Cardiac fibroblast (primary cell): ENCODE data around the gene IFT80.

Experiments used
- DNase-seq, 2 donors: peaks; one replicate each; pipeline versions ENCODE4 v3.0.0 to v3.0.0-alpha.2; 2010; ENCODE audit warnings: low read depth in 2 of 2
- H3K4me3 ChIP-seq, 2 donors: replicated peaks in 1 of 2; 1 replicate in 1 of 2; 2 replicates in 1 of 2; pipeline ENCODE4 v1.5.1; 2011; ENCODE audit warnings: low read depth in 2 of 2, low read length in 2 of 2, mild to moderate bottlenecking in 2 of 2, moderate library complexity in 1 of 2
- TF ChIP-seq, protein P1 (sequence below): IDR thresholded peaks from one replicate; pipeline ENCODE4 v1.5.1; 2011; ENCODE audit warnings: low read depth, mild to moderate bottlenecking, low read length, inconsistent platforms

The IFT80 gene

DNA sequence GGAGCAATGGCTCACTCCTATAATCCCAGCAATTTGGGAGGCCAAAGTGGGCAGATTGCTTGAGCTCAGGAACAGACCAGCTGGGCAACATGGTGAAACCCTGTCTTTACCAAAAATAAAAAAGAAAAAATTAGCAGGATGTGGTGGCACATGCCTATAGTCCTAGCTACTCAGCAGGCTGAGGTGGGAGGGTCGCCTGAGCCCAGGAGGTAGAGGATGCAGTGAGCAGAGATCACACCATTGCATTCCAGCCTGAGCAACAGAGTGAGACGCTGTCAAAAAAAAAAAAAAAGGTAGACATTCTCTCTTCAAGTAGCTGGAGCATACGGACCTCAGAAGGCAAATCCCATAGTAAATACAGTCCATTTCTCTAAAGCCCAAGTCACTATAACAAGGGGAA is 180.9 kb downstream of the IFT80 start:
- no peak overlapping the region for H3K4me3 ChIP-seq
- DNase-seq: no peak
- TF ChIP-seq, protein P1, sequence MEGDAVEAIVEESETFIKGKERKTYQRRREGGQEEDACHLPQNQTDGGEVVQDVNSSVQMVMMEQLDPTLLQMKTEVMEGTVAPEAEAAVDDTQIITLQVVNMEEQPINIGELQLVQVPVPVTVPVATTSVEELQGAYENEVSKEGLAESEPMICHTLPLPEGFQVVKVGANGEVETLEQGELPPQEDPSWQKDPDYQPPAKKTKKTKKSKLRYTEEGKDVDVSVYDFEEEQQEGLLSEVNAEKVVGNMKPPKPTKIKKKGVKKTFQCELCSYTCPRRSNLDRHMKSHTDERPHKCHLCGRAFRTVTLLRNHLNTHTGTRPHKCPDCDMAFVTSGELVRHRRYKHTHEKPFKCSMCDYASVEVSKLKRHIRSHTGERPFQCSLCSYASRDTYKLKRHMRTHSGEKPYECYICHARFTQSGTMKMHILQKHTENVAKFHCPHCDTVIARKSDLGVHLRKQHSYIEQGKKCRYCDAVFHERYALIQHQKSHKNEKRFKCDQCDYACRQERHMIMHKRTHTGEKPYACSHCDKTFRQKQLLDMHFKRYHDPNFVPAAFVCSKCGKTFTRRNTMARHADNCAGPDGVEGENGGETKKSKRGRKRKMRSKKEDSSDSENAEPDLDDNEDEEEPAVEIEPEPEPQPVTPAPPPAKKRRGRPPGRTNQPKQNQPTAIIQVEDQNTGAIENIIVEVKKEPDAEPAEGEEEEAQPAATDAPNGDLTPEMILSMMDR: no peak

DNA sequence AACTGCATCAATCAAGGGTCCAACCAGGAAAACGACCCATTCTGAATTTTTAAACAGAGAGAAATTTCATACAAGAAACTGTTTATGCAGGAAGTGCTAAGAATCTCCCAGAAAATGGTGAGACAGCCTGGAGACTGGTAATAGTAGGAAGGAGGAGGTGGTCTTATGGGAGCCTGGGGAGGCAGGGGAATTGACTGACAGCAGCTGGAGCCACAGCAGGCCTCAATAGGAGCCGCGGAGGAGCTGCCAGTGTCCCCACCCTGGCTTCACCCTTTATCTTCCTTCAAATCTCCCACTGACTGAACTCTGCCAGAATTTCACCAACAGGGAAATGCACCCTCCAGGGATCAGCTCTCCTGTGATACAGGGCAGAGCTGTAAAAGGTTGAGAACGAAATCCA is 181.3 kb downstream of the IFT80 start:
- no peak overlapping the region for H3K4me3 ChIP-seq

DNA sequence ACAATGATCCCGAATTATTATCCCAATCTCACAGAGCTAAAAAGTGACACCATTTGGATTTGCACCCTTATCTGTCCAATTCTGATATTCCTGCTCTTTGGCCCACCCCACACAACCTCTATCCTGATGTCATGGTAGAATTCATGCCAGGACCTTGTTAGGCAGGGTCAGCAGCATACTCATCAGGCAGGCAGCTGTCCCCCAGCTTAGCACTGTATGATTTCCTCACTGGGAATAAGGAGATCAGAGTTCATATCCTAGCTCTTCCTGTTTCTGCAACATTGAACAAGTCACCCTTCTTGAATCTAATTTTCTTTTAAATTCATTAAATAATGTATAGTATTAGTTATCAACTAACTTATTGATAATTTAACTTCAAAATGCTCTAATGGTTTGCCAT is 185.8 kb downstream of the IFT80 start:
- TF ChIP-seq, protein P1: no peak
- H3K4me3 ChIP-seq: no peak overlapping the region
- DNase-seq: peak in 1 of 2 donors; percentile 21

More for the DNA sequence above, 181.3 kb downstream of the IFT80 start:
- DNase-seq: no peak
- TF ChIP-seq, protein P1: no peak

DNA sequence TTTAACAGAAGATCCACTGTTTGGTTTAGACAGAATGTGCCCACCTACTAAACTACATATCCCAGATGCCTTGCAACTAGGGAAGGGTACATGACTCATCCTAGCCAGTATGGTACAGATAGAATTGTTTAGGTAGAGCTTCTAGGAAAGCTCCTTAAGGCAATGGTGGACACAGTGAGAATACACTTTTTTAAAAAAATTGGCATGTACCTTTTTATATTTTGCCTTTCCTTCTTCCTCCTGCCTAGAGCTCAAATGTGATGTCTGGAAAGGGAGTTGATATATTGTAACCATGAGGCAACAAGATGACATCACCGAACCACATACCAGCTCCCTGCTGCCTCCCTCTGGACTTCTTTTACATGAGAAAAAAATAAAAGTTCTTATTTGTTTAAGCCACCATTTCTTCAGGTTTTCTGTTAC is 188.2 kb downstream of the IFT80 start:
- TF ChIP-seq, protein P1: peak; percentile 48
- H3K4me3 ChIP-seq: no peak overlapping the region
- peak; percentile 75 to 87 for DNase-seq

DNA sequence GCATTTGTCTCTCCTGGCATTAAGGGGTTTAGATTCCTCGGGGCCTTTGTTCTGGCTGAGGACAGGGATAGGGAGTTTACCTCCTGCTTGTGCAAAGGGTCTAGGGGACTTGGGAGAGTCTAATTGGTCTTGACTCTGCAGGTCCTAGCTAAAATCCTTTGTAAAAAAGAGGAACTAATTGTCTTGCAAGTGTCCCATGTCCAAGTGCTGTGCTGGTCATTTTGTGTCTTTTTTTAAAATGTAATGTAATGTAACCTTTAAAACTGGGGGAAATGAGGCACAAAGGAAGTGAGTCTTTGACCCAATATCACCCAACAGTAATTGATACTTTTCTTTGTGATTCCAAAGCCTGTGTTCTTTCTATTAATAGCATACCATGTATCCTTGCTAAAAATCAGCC is 188.7 kb downstream of the IFT80 start:
- TF ChIP-seq, protein P1: no peak
- DNase-seq: no peak
- no peak overlapping the region for H3K4me3 ChIP-seq
